Neural cell (in vitro differentiated cells): ENCODE results near the gene RAB3IL1. TPM values are rescaled to one million over a fixed set of nuclear protein-coding genes. Genes with fewer than 3 reads are reported as not detected.

ENCODE experiments used
- H2AFZ ChIP-seq: fragments of 200-600, 300-800 bp; sonication (generic), shearing (Covaris generic); 2 replicates; pipeline ENCODE4 v1.6.0; 2014; ENCODE audit warnings: low read depth, mild to moderate bottlenecking, antibody characterized with exemption, low read length, moderate library complexity
- H3F3A ChIP-seq: fragments of 200-600 bp; shearing (Covaris generic); 2 replicates; pipeline ENCODE4 v1.6.1; 2016; ENCODE audit warnings: mild to moderate bottlenecking, moderate library complexity, mixed read lengths, antibody characterized with exemption, low read length; ENCODE audit not compliant: insufficient read depth, poor library complexity, severe bottlenecking
- H3K27ac ChIP-seq: fragments of 200-600, 300-800 bp; sonication (generic), shearing (Covaris generic); 2 replicates; pipeline ENCODE4 v1.5.1; 2014; ENCODE audit warnings: mild to moderate bottlenecking, low read length, moderate library complexity
- H3K27me3 ChIP-seq: fragments of 300-800, 200-600 bp; sonication (generic), shearing (Covaris generic); 2 replicates; pipeline ENCODE4 v1.6.0; 2014; ENCODE audit warnings: mild to moderate bottlenecking, low read depth, low read length, moderate library complexity; ENCODE audit not compliant: insufficient read depth
- H3K36me3 ChIP-seq: fragments of 300-800, 200-600 bp; sonication (generic), shearing (Covaris generic); 2 replicates; pipeline ENCODE4 v1.5.1; 2014; ENCODE audit warnings: mild to moderate bottlenecking, antibody characterized with exemption, low read length, moderate library complexity; ENCODE audit not compliant: insufficient read depth
- H3K4me2 ChIP-seq: fragments of 300-800, 200-600 bp; sonication (generic), shearing (Covaris generic); 2 replicates; pipeline ENCODE4 v1.6.0; 2014; ENCODE audit warnings: mild to moderate bottlenecking, low read length
- H3K4me3 ChIP-seq: fragments of 300-800, 200-600 bp; sonication (generic), shearing (Covaris generic); 2 replicates; pipeline ENCODE4 v1.5.1; 2014; ENCODE audit warnings: mild to moderate bottlenecking, low read length, moderate library complexity
- H3K79me2 ChIP-seq: fragments of 200-600 bp; shearing (Covaris generic); replicated peaks from 2 replicates; pipeline ENCODE4 v1.6.0; 2014; ENCODE audit warnings: mild to moderate bottlenecking, low read length, moderate library complexity; ENCODE audit not compliant: insufficient read depth
- H3K9ac ChIP-seq: fragments of 300-800, 200-600 bp; sonication (generic), shearing (Covaris generic); 2 replicates; pipeline ENCODE4 v1.6.1; 2016; ENCODE audit warnings: mild to moderate bottlenecking, low read length, mixed read lengths
- H3K9me2 ChIP-seq: fragments of 200-600 bp; shearing (Covaris generic); 2 replicates; pipeline ENCODE4 v1.6.1; 2016; ENCODE audit warnings: mild to moderate bottlenecking, low read length, mixed read lengths; ENCODE audit not compliant: insufficient read depth
- H3K9me3 ChIP-seq: fragments of 200-600, 300-800 bp; sonication (generic), shearing (Covaris generic); 2 replicates; pipeline ENCODE4 v1.6.1; 2016; ENCODE audit warnings: mild to moderate bottlenecking, mixed run types, low read length, moderate library complexity, mixed read lengths
- H4K20me1 ChIP-seq: fragments of 200-600 bp; shearing (Covaris generic); 2 replicates; pipeline ENCODE4 v1.6.1; 2016; ENCODE audit warnings: mild to moderate bottlenecking, mixed run types; ENCODE audit not compliant: insufficient read depth
- EP300 ChIP-seq: fragments of 450-650 bp; conservative IDR thresholded peaks from 2 replicates; pipeline ENCODE4 v1.6.1; 2014; ENCODE audit warnings: antibody characterized with exemption, mild to moderate bottlenecking, moderate library complexity; ENCODE audit not compliant: poor library complexity, severe bottlenecking
- MXI1 ChIP-seq: fragments of 450-650 bp; conservative IDR thresholded peaks from 2 replicates; pipeline ENCODE4 v1.6.1; 2014; ENCODE audit warnings: antibody characterized with exemption, mild to moderate bottlenecking; ENCODE audit not compliant: poor library complexity, severe bottlenecking
- POLR2AphosphoS5 ChIP-seq: IDR thresholded peaks from 2 replicates; pipeline ENCODE4 v1.6.1; 2012
- RAD21 ChIP-seq: fragments of 450-650 bp; conservative IDR thresholded peaks from 2 replicates; pipeline ENCODE4 v1.6.1; 2014; ENCODE audit warnings: antibody characterized with exemption, mild to moderate bottlenecking, moderate library complexity
- SMC3 ChIP-seq: fragments of 450-650 bp; conservative IDR thresholded peaks from 2 replicates; pipeline ENCODE4 v1.6.1; 2014; ENCODE audit warnings: antibody characterized with exemption, mild to moderate bottlenecking, moderate library complexity; ENCODE audit not compliant: poor library complexity
- TAF1 ChIP-seq: IDR thresholded peaks from 2 replicates; pipeline ENCODE4 v1.6.1; 2012; ENCODE audit warnings: low read depth
- polyA plus RNA-seq: library from polyadenylated mRNA; depleted of rRNA; stranded (reverse); fragments of >200 nt; gene quantifications from 2 replicates; pipeline ENCODE4 v1.2.3, GENCODE V29; 2014
- TF ChIP-seq, protein P1 (sequence below): IDR thresholded peaks from 2 replicates; pipeline ENCODE4 v1.6.1; 2012; ENCODE audit warnings: borderline replicate concordance

RAB3IL1 gene
- polyA plus RNA-seq, 1 donor from 2014 or later, result 1.6 TPM

DNA sequence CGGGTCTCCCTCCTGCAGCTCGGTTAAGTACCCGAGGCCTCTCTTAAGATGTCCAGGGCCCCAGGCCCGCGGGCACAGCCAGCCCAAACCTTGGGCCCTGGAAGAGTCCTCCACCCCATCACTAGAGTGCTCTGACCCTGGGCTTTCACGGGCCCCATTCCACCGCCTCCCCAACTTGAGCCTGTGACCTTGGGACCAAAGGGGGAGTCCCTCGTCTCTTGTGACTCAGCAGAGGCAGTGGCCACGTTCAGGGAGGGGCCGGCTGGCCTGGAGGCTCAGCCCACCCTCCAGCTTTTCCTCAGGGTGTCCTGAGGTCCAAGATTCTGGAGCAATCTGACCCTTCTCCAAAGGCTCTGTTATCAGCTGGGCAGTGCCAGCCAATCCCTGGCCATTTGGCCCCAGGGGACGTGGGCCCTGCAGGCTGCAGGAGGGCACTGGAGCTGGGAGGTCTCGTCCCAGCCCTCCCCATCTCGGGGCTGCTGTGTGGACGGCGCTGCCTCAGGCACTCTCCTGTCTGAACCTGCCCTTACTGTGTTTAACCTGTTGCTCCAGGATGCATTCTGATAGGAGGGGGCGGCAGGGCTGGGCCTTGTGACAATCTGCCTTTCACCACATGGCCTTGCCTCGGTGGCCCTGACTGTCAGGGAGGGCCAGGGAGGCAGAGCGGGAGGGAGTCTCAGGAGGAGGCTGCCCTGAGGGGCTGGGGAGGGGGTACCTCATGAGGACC, 51.0 kb downstream of the RAB3IL1 start:
- no peak for TF ChIP-seq TAF1
- TF ChIP-seq POLR2AphosphoS5, result peak; percentile 14
- TF ChIP-seq MXI1, result no peak
- no peaks in the 10 kb centered on the region for H3K9me3 ChIP-seq
- H4K20me1 ChIP-seq, result no peaks in the 10 kb centered on the region
- H3K27me3 ChIP-seq, result no peaks in the 10 kb centered on the region
- H2AFZ ChIP-seq, result no peak overlapping the region
- no peaks in the 10 kb centered on the region for H3K9me2 ChIP-seq
- H3K4me2 ChIP-seq, result no peak overlapping the region
- H3F3A ChIP-seq, result no peaks in the 10 kb centered on the region
- H3K27ac ChIP-seq, result no peak overlapping the region
- peaks cover 8% of the 10 kb centered on the region for H3K36me3 ChIP-seq
- H3K9ac ChIP-seq, result no peak overlapping the region
- no peaks in the 10 kb centered on the region for H3K79me2 ChIP-seq
- H3K4me3 ChIP-seq, result no peak overlapping the region

DNA sequence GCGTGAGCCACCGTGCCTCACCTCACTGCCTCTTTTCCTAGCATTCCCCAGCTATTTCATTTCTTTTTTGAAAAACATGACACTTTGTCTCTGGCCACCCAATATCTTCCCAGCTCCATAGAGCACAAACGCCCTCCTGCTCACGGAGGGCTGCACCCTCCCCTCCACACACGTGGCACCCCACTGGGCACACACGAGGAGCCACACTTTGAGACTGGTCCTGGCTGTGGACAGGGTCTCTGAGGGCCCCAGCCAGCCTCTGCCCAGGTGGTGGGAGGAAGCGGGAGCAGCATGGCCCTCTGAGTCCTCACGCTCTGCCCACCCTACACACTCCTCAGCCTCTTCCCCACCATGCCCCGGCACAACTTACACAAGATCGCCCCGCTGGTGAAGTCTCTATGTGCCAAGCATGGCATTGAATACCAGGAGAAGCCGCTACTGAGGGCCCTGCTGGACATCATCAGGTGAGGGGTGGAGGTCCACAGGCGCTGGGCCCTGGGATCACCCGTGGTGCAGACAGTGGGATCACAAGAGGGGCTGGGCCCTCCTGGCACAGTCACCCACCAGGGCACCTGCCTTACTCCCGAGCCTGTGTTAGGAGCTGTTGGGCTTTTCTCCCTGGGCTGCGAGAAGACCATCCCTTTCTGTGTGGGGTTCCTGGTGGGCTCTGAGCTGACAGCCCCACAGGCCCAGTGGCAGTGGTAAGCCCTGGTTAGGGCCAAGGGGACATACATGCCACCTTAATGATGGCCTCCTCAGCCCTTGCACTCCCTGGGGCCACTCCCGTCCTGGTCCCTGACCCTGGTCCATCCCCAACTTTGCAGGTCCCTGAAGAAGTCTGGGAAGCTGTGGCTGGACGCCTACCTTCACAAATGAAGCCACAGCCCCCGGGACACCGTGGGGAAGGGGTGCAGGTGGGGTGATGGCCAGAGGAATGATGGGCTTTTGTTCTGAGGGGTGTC, 52.3 kb downstream of the RAB3IL1 start:
- H3K36me3 ChIP-seq, result peaks cover 8% of the 10 kb centered on the region

DNA sequence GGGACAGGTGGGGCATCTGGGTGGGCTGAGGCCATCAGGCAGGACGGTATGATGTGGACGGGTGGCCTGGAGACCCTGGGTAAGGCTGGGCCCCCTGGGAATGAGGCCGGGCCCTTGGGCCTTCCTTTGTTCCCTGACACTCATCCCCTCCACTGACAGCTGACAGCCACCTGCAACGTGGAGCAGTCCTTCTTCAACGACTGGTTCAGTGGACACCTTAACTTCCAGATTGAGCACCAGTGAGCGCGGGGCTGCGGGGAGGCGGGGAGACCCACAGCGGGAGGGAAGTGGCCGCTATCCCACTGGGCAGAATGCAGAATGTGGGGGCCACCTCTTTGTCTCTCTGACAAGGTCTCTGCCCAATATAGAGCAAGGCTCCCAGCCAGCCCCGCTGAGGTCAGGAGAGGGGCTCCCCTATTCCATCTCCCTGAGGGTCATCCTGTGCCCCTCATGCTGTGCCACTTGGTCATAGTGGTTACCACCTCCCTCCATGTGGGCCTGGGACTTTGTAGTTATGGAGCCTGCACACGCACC, 53.8 kb downstream of the RAB3IL1 start:
- H2AFZ ChIP-seq, result no peak overlapping the region
- no peaks in the 10 kb centered on the region for H3F3A ChIP-seq
- no peak overlapping the region for H3K4me3 ChIP-seq
- no peaks in the 10 kb centered on the region for H3K9me3 ChIP-seq
- H3K27ac ChIP-seq, result no peak overlapping the region
- no peak overlapping the region for H3K9ac ChIP-seq
- H3K9me2 ChIP-seq, result no peaks in the 10 kb centered on the region
- H3K36me3 ChIP-seq, result peaks cover 8% of the 10 kb centered on the region
- no peaks in the 10 kb centered on the region for H3K79me2 ChIP-seq
- no peaks in the 10 kb centered on the region for H4K20me1 ChIP-seq
- no peak overlapping the region for H3K4me2 ChIP-seq
- TF ChIP-seq EP300, result no peak
- TF ChIP-seq POLR2AphosphoS5, result no peak
- no peak for TF ChIP-seq MXI1
- no peak for TF ChIP-seq SMC3
- no peaks in the 10 kb centered on the region for H3K27me3 ChIP-seq

More for the DNA sequence above, 52.3 kb downstream of the RAB3IL1 start:
- Histone ChIP-seq H2AFZ (no peak overlapping the region), H3K9me2 (no peaks in the 10 kb centered on the region), H3K27ac (no peak overlapping the region), H3K27me3 (no peaks in the 10 kb centered on the region), H4K20me1 (no peaks in the 10 kb centered on the region), H3K9ac (no peak overlapping the region), H3F3A (no peaks in the 10 kb centered on the region), H3K79me2 (no peaks in the 10 kb centered on the region), H3K4me3 (no peak overlapping the region), H3K4me2 (no peak overlapping the region), H3K9me3 (no peaks in the 10 kb centered on the region)
- TF ChIP-seq SMC3, result no peak
- TF ChIP-seq POLR2AphosphoS5, result no peak
- TF ChIP-seq MXI1, result no peak
- TF ChIP-seq RAD21, result no peak
- TF ChIP-seq, protein P1, sequence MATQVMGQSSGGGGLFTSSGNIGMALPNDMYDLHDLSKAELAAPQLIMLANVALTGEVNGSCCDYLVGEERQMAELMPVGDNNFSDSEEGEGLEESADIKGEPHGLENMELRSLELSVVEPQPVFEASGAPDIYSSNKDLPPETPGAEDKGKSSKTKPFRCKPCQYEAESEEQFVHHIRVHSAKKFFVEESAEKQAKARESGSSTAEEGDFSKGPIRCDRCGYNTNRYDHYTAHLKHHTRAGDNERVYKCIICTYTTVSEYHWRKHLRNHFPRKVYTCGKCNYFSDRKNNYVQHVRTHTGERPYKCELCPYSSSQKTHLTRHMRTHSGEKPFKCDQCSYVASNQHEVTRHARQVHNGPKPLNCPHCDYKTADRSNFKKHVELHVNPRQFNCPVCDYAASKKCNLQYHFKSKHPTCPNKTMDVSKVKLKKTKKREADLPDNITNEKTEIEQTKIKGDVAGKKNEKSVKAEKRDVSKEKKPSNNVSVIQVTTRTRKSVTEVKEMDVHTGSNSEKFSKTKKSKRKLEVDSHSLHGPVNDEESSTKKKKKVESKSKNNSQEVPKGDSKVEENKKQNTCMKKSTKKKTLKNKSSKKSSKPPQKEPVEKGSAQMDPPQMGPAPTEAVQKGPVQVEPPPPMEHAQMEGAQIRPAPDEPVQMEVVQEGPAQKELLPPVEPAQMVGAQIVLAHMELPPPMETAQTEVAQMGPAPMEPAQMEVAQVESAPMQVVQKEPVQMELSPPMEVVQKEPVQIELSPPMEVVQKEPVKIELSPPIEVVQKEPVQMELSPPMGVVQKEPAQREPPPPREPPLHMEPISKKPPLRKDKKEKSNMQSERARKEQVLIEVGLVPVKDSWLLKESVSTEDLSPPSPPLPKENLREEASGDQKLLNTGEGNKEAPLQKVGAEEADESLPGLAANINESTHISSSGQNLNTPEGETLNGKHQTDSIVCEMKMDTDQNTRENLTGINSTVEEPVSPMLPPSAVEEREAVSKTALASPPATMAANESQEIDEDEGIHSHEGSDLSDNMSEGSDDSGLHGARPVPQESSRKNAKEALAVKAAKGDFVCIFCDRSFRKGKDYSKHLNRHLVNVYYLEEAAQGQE, result no peak
